ENCODE data around the gene EHBP1.

DNA sequence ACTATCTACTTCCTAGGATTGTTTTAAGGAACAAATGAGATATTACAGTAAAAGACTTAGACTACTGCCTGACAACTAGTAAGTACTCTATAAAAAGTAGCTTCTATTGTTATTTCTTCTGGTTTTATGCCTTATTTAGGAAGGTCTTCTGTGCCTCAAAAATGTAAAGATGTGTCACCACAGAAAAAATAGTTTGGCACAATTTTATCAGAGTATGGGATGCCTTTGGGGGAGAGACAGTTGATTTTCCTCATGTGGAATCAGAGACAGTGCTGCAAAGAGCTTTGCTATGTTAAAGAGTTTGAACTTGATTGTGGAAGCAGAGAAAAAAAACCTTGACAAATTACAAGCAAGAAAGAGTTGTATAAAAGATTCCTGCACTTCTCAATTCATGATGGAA is 98.4 kb downstream of the EHBP1 start:
- TF ChIP-seq YY1 (IDR thresholded peaks at IDR 0.05; ENCODE audit: insufficient read depth, insufficient read length) = no peak
- TF ChIP-seq SUZ12 (IDR thresholded peaks at IDR 0.05; ENCODE audit: extremely low read depth, insufficient read depth, insufficient read length) = no peak
- TF ChIP-seq ZNF274 (IDR thresholded peaks at IDR 0.05; ENCODE audit: low read depth, low read length) = no peak
